Left kidney (tissue), 2 donors: ENCODE results near the gene DUSP16. TPM values are rescaled to one million over a fixed set of nuclear protein-coding genes. Genes with fewer than 3 reads are reported as not detected.
A peak's percentile ranks its signal among the peaks of the same experiment; 100 is the strongest.
"Not testable (repeated sequence)": the region's sequence is repeated elsewhere in the genome, so short reads cannot be mapped to it uniquely, and the experiment has no call there.

Experiments used
- DNase-seq: peaks from one replicate; pipeline ENCODE4 v3.0.0-alpha.2; 2013
- polyA plus RNA-seq: library from polyadenylated mRNA; unstranded; fragments of 120-200 nt; gene quantifications from one replicate; pipeline ENCODE4 v1.2.1, GENCODE V29; 2013; ENCODE audit not compliant: insufficient read length

DUSP16 gene
- polyA plus RNA-seq, 1 donor: 26.9 TPM

GRCh38 chr12:12521888-12522287 lies 40.8 kb downstream of the DUSP16 start:
- DNase-seq: no peak

- DNase-seq: no peak
Observed at GRCh38 chr12:12521044-12521485, 41.6 kb downstream of the DUSP16 start.

GRCh38 chr12:12520273-12520672 lies 42.4 kb downstream of the DUSP16 start:
- no peak for DNase-seq

DNA sequence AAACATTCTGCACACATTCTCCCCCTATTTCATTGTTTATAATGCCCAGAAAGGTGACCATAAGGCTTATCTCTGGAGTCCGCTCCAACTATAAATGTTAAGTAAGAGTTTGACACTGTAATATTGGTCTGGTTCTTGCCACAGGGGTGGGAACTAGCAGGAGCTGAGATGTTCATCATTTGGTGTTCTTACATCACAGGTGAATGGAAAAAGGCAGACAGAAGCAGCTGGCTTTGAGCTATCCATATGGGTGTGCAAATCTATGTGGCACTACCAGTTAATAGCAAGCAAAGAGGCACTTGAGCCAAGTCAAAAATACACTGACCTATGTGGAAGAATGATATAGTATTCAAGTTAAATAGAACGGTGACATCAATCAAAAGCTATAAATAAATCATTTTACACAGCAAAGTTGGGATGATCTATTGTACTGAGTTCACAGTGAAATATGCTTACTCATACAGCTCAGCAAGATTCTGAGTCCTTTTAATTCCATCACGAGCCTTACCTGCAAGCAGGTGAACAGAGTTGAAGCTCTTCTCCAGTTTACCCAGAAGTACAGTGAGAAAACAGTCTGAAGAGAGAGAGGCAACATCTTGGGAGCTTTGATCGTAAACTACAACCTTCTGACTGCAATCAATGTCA lies 43.2 kb downstream of the DUSP16 start:
- DNase-seq: no peak

- DNase-seq: no peak
Observed at GRCh38 chr12:12518919-12519318, 43.7 kb downstream of the DUSP16 start.

GRCh38 chr12:12518464-12518845 lies 44.2 kb downstream of the DUSP16 start:
- no peak for DNase-seq

DNA sequence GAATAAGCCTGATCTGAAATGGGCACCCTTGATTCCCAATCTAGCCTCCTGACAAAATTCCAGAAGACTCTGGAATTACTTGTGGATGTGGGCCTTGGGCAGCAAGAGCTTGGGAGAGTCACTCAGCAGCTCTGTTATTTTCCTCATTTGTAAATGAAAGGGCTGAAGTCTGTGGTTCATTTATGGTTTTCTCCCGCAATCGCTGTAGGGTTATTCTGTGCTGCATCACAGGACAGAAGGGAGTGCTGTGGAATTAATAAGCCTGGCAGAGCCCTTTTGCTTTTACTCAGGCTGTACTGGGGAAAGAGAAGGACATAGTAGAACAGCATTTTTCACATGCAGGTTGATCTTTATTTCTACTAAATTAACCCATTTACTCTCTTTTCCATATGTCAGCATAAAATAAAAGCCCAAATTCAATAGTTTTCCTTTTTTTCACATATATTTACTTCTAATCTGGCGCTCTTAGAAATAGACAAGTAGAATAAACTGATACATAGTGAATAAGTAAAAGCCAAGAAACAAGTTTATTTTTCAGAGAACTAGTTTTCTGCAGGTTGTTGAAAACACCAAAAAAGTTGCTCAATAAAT lies 49.2 kb downstream of the DUSP16 start:
- no peak for DNase-seq

- no peak for DNase-seq
Observed at GRCh38 chr12:12511895-12512711, 50.6 kb downstream of the DUSP16 start.

DNA sequence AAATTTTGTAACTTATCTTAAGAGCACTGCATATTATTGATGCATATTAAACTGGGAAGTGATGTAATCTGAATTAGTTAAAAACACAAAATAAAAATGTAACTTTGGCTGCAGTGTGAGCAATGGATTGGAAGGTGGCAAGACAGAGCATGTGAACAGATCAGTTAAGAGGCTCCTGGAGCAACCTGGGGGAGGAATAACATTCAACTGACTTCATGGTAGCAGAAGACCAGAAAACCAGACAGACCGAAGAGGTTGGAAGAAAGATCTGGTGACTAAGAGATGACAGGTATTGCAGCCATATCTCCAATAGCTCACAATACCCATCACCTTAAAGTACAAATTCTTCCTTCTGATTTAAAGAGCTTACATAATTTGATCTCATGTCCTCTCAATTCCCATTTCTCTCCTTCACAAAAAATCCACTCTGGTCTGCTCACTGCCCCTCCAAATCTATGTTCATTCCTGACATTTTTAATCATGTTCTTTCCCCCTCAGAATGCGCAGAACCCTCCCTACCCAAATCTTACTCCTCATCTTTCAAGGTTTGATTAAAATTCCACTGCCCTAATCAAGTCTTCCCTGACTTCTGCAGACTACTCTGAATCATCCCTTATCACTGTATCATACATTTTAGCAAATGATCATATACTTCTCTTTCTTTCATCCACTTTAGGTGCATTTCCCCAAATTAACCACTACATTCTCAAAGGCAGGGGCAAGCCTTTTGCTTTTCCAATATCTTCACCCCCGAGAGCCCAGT lies 51.5 kb downstream of the DUSP16 start:
- no peak for DNase-seq

DNA sequence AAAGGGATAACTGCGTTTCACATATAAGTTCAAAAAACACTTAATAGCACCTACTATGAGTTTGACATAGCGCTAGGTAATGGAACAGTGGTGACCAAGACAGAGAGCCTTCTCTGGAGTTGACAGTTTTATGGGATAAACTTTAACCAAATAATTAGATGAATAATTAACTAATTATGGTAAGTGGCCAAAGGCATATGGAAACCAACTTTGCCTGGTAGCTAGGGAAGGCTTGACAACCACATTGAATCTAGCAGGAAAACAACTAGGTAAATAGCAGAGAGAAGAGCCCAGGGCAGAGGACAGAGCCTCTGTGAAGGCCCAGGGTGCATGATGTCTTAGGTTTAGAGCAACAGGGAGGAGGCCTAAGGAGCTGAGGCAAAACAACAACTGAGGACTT lies 52.1 kb downstream of the DUSP16 start:
- no peak for DNase-seq

- no peak for DNase-seq
Observed at GRCh38 chr12:12510141-12510540, 52.5 kb downstream of the DUSP16 start.

DNA sequence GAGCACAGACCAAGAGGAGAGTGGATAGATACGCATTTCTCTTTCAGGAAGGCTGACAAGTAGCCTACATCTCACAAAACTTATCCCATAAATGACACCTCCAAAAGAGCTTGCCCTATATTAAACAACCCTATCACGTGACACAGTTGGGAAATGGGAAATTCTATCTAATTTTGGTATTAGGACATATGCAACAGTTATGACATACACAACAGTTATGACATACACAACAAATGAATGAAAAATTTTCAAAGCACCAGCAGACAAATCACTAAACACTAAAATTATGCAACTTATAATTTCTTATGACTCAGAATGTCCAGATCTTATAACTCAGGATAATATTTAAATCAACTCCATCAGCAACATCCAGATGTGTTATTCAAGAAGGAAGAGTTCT lies 54.1 kb downstream of the DUSP16 start:
- DNase-seq: no peak

DNA sequence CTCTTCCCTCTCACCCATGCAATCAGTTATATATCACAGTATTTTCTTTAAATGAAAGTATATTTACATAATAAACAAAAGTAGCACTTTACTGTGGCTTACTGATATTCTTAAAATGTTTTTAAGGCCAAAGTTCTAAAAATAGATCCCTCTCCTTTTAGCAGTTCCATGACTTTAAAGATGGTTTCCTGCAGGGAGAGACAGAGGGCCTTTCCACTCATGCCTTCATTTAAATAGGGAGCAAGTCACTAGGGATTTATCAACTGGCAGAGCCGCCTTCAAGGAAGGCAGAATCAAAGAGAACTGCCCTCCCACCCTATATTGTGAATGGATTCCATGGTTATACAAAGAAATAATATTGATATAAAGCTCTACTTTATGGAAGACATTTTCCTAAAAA lies 55.5 kb downstream of the DUSP16 start:
- DNase-seq: no peak

DNA sequence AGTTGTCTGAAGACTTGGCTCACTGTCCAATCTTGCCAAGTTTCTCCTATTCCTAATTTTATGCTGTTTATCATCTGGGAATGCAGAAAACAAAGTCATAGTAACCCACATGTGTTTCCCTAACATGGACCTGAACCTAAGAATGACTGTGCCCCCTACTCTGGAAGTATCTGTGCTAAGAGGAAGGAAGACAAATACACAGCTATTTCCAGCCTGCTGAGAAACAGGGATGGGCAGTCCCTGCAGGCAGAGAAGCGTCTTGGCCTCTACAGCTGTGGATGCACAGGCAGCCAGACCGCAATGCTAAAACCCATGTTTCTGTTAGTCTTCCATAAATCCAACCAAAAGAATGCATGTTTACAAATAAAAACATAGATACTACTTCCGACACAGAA lies 56.2 kb downstream of the DUSP16 start:
- DNase-seq: peak; percentile 27

- no peak for DNase-seq
Observed at GRCh38 chr12:12505544-12506495, 56.8 kb downstream of the DUSP16 start.

DNA sequence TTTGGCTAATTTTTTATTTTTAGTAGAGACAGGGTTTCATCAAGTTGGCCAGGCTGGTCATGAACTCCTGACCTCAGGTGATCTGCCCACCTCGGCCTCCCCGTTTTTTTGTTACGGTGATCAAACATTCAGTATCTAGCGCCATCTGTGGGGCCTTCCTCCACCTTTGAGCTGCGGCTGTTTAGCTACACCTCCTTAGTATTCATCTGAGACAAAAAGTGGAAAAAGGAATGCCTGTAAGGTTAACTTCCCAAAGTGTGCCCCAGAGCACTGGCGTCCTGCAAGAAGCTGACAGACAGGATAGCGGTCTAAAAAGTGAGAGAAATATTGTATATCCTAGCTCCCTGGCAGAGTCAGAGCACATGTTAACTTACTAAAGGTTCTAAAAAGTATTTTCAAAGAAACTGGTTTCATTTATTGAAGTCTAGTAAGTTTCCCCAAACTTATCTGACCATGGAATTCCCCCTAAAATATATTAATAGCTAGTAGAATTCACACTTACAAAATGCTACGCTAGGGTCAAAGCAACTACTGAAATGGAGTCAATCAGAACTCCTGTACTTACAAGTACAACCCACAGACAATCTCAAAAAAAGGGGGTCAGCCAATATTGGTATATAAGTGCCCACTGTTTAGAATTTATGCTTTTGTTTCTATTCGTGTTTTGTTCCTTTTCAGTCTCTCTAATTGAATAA lies 59.1 kb downstream of the DUSP16 start:
- no peak for DNase-seq

DNA sequence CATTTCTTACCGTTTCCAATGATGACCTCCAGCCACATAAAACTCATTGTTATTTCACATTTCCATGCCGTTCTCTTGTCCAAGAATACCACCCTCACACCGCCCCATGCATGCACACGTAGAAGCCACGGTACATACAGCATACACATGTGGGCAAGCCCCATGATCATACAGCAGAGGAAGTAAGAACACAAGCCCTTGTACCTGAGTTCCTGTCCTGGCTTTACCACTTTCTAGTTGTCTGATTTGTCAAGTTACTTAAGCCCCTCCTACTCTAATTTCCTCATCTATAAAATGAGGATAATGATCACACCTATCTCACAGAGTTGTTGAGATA lies 59.9 kb downstream of the DUSP16 start:
- no peak for DNase-seq

- not testable (repeated sequence) for DNase-seq
Observed at GRCh38 chr12:12502130-12502814, 60.4 kb downstream of the DUSP16 start.

- DNase-seq: no peak
Observed at GRCh38 chr12:12501121-12501520, 61.5 kb downstream of the DUSP16 start.

GRCh38 chr12:12499909-12500604 lies 62.6 kb downstream of the DUSP16 start:
- DNase-seq: no peak
